A549 (cell line): ENCODE measurements around the gene HEXIM2. TPM values are rescaled to one million over a fixed set of nuclear protein-coding genes. Genes with fewer than 3 reads are reported as not detected.
A peak's percentile ranks its signal among the peaks of the same experiment; 100 is the strongest.

ENCODE experiments used
- ATAC-seq, 2 experiments: fragments of 200-7000 bp in 1 of 2; fragments of >200 bp in 1 of 2; cut with Nextera tagmentation in 1 of 2; cut with Tn5 transposase in 1 of 2; 3 replicates each; pipeline versions ENCODE4 v1.8.0 to v1.9.1; 2018 to 2020; ENCODE audit warnings: mild to moderate bottlenecking in 1 of 2, moderate library complexity in 1 of 2
- CTCF ChIA-PET: fragments of 300-600 bp; sonication (Branson Sonifier 250); formaldehyde crosslinking; extraction: SDS; loops from one replicate; lab custom pipeline; 2021; ENCODE audit warnings: antibody characterized with exemption, inconsistent platforms; lab: Yijun Ruan, JAX
- POLR2A ChIA-PET: fragments of 350-600 bp; formaldehyde crosslinking; extraction: SDS; loops from one replicate; lab custom pipeline; 2021; ENCODE audit warnings: antibody characterized with exemption, inconsistent platforms; lab: Yijun Ruan, JAX
- DNase-seq, 2 experiments: peaks; one replicate each; pipeline versions ENCODE4 v3.0.0 to v3.0.0-alpha.2; 2011 to 2016; ENCODE audit warnings: low read depth in 1 of 2, low spot score in 1 of 2
- FAIRE-seq: peaks from 2 replicates; lab custom pipeline; 2011; peaks lifted over from hg19 to GRCh38; lab: Jason Lieb, UNC
- H3K27ac ChIP-seq, 2 experiments: fragments of >200 bp; sonication (Bioruptor Twin); formaldehyde crosslinking; 3 replicates each; pipeline ENCODE4 v1.5.1; 2016 to 2017
- H3K4me1 ChIP-seq: fragments of >200 bp; sonication (Bioruptor Twin); formaldehyde crosslinking; 3 replicates; pipeline ENCODE4 v1.6.1; 2016
- H3K4me2 ChIP-seq: fragments of >200 bp; sonication (Bioruptor Twin); formaldehyde crosslinking; 3 replicates; pipeline ENCODE4 v1.6.1; 2016
- H3K4me3 ChIP-seq: fragments of >200 bp; sonication (Bioruptor Twin); formaldehyde crosslinking; 3 replicates; pipeline ENCODE4 v1.5.1; 2016
- H3K9me3 ChIP-seq: fragments of >200 bp; sonication (Bioruptor Twin); formaldehyde crosslinking; 3 replicates; pipeline ENCODE4 v1.6.1; 2016
- BCL3 ChIP-seq: fragments of >200 bp; sonication (Bioruptor Twin); formaldehyde crosslinking; IDR thresholded peaks from 3 replicates; pipeline ENCODE4 v1.6.1; 2016
- BHLHE40 ChIP-seq: IDR thresholded peaks from 2 replicates; pipeline ENCODE4 v1.6.1; 2012; ENCODE audit warnings: low read depth, low read length, inconsistent platforms
- EHMT2 ChIP-seq: fragments of 200-600 bp; sonication (generic); IDR thresholded peaks from 2 replicates; pipeline ENCODE4 v1.6.1; 2016; ENCODE audit warnings: antibody characterized with exemption, low read depth, mild to moderate bottlenecking, moderate library complexity
- FOSL2 ChIP-seq, 2 experiments: fragments of 450-650 bp in 1 of 2; fragments of >200 bp in 1 of 2; sonication (Bioruptor Twin) in 1 of 2; formaldehyde crosslinking; IDR thresholded peaks; 2 replicates each; pipeline versions ENCODE4 v1.5.0 to v1.6.1; 2016 to 2020; ENCODE audit warnings: mild to moderate bottlenecking in 1 of 2, moderate library complexity in 1 of 2
- FOXS1 ChIP-seq: fragments of 250-450 bp; sonication (Bioruptor Pico); IDR thresholded peaks from 2 replicates; pipeline ENCODE4 v1.5.0; 2020; ENCODE audit warnings: mild to moderate bottlenecking, moderate library complexity
- GATA3 ChIP-seq: IDR thresholded peaks from 2 replicates; pipeline ENCODE4 v1.6.1; 2012; ENCODE audit warnings: borderline replicate concordance
- HDAC2 ChIP-seq: fragments of 200-600 bp; sonication (generic); IDR thresholded peaks from 2 replicates; pipeline ENCODE4 v1.6.1; 2016
- HOXA7 ChIP-seq: fragments of 250-450 bp; sonication (Bioruptor Pico); IDR thresholded peaks from 2 replicates; pipeline ENCODE4 v1.5.0; 2020; ENCODE audit warnings: mild to moderate bottlenecking, moderate library complexity
- HOXB5 ChIP-seq: fragments of 250-450 bp; sonication (Bioruptor Pico); IDR thresholded peaks from 2 replicates; pipeline ENCODE4 v1.5.0; 2020; ENCODE audit warnings: mild to moderate bottlenecking, moderate library complexity
- JUN ChIP-seq, 2 experiments: fragments of >200 bp; sonication (Bioruptor Twin); formaldehyde crosslinking; IDR thresholded peaks; 2 replicates in 1 of 2; 3 replicates in 1 of 2; pipeline ENCODE4 v1.6.1; 2016 to 2017
- JUNB ChIP-seq: fragments of >200 bp; sonication (Bioruptor Twin); formaldehyde crosslinking; IDR thresholded peaks from 2 replicates; pipeline ENCODE4 v1.6.1; 2016
- KDM1A ChIP-seq: fragments of 200-600 bp; sonication (generic); IDR thresholded peaks from 2 replicates; pipeline ENCODE4 v1.6.1; 2016; ENCODE audit warnings: low read depth, mild to moderate bottlenecking
- KDM5A ChIP-seq: fragments of 200-600 bp; sonication (generic); IDR thresholded peaks from 2 replicates; pipeline ENCODE4 v1.6.1; 2016; ENCODE audit warnings: antibody characterized with exemption, mild to moderate bottlenecking
- MYC ChIP-seq: IDR thresholded peaks from 2 replicates; pipeline ENCODE4 v1.6.1; 2012; ENCODE audit warnings: mild to moderate bottlenecking, inconsistent platforms, low read length, improper control_type of control experiment, borderline replicate concordance
- NFE2L2 ChIP-seq: fragments of 150-350 bp; conservative IDR thresholded peaks from 2 replicates; pipeline ENCODE4 v1.6.1; 2014; ENCODE audit warnings: low read length
- NPAS2 ChIP-seq: fragments of 250-450 bp; sonication (Bioruptor Pico); IDR thresholded peaks from 2 replicates; pipeline ENCODE4 v1.8.0; 2022; ENCODE audit warnings: mild to moderate bottlenecking, moderate library complexity, borderline replicate concordance
- PHF8 ChIP-seq: fragments of 200-600 bp; sonication (generic); IDR thresholded peaks from 2 replicates; pipeline ENCODE4 v1.6.1; 2016; ENCODE audit warnings: low read depth, mild to moderate bottlenecking, antibody characterized with exemption, moderate library complexity, borderline replicate concordance
- POLR2A ChIP-seq: IDR thresholded peaks from 2 replicates; pipeline ENCODE4 v1.6.1; 2012; ENCODE audit warnings: mild to moderate bottlenecking, low read length
- POLR2AphosphoS2 ChIP-seq: conservative IDR thresholded peaks from 2 replicates; pipeline ENCODE4 v1.6.1; 2012; ENCODE audit warnings: low read length, improper control_type of control experiment, inconsistent platforms
- REST ChIP-seq: fragments of 200-600 bp; sonication (generic); IDR thresholded peaks from 2 replicates; pipeline ENCODE4 v1.6.1; 2016; ENCODE audit warnings: antibody characterized with exemption, mild to moderate bottlenecking, moderate library complexity
- RFX5 ChIP-seq: fragments of 450-650 bp; IDR thresholded peaks from 2 replicates; pipeline ENCODE4 v1.7.1; 2014; ENCODE audit warnings: antibody characterized with exemption, mild to moderate bottlenecking, moderate library complexity
- SMC3 ChIP-seq: fragments of >200 bp; sonication (Bioruptor Twin); formaldehyde crosslinking; IDR thresholded peaks from 3 replicates; pipeline ENCODE4 v1.6.1; 2018; ENCODE audit warnings: inconsistent platforms
- SREBF2 ChIP-seq: fragments of 450-650 bp; IDR thresholded peaks from 2 replicates; pipeline ENCODE4 v1.6.1; 2014; ENCODE audit warnings: mild to moderate bottlenecking, moderate library complexity
- TFCP2L1 ChIP-seq: fragments of 250-450 bp; sonication (Bioruptor Pico); IDR thresholded peaks from 2 replicates; pipeline ENCODE4 v1.5.0; 2021; ENCODE audit warnings: mild to moderate bottlenecking
- ZFP36 ChIP-seq: fragments of 450-650 bp; IDR thresholded peaks from 2 replicates; pipeline ENCODE4 v1.6.1; 2014; ENCODE audit warnings: borderline replicate concordance; ENCODE audit not compliant: partially characterized antibody
- WGBS: methylation state at CpG from one replicate; pipeline ENCODE4 v1.1.6; 2017; ENCODE audit errors: missing lambda C conversion rate; 5-methylcytosine and 5-hydroxymethylcytosine counted together
- polyA plus RNA-seq, 4 experiments: library from polyadenylated mRNA; depleted of rRNA in 3 of 4; stranded (reverse); fragments of >200 nt; fragmentation: RNase III in 1 of 4; extraction: RNeasy Plus Mini Kit Qiagen cat#74134 plus additional on column Dnase treatment in 1 of 4; gene quantifications; 2 replicates in 3 of 4; 3 replicates in 1 of 4; pipeline ENCODE4 v1.2.3, GENCODE V29; 2011 to 2017
- TF ChIP-seq, protein P1 (sequence below): IDR thresholded peaks from 2 replicates; pipeline ENCODE4 v1.6.1; 2012; ENCODE audit warnings: low read depth, borderline replicate concordance
- TF ChIP-seq, protein P2 (sequence below): fragments of 150-350 bp; IDR thresholded peaks from 2 replicates; pipeline ENCODE4 v1.6.1; 2014; ENCODE audit warnings: low read depth, mild to moderate bottlenecking, low read length
- TF ChIP-seq, protein P3 (sequence below): fragments of >200 bp; sonication (Bioruptor Twin); formaldehyde crosslinking; IDR thresholded peaks from 3 replicates; pipeline ENCODE4 v1.5.1; 2016

HEXIM2 gene
- polyA plus RNA-seq, 2 of the 4 experiments (the other 2 are of a cell fraction), result 15.5 to 23.1 TPM

DNA sequence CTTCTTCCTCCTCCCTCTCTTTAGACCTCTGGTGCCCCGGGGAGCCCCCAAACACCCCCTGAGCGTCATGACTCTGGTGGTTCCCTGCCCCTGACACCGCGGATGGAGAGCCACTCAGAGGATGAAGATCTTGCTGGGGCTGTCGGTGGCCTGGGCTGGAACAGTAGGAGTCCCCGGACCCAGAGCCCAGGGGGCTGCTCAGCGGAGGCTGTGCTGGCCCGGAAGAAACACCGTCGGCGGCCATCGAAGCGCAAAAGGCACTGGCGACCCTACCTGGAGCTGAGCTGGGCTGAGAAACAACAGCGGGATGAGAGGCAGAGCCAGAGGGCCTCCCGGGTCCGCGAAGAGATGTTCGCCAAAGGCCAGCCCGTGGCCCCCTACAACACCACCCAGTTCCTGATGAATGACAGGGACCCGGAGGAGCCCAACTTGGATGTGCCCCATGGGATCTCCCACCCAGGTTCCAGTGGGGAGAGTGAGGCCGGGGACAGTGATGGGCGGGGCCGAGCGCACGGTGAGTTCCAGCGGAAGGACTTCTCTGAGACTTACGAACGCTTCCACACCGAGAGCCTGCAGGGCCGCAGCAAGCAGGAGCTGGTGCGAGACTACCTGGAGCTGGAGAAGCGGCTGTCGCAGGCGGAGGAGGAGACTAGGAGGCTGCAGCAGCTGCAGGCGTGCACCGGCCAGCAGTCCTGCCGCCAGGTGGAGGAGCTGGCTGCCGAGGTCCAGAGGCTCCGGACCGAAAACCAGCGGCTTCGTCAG, 7.5 kb downstream of the HEXIM2 start:
- ChIA-PET CTCF (interaction anchor here (1.1 to 43.5 kb wide), 7 partner anchors 8 to 70 kb away, joined by 3 to 2147 read pairs (median 84); partner anchors contain the start of genes ACBD4, FMNL1, HEXIM1 and HEXIM2), POLR2A (interaction anchor here (5.3 to 7.6 kb wide), 3 partner anchors 9 to 28 kb away, joined by 48 to 371 read pairs (median 221); partner anchors contain the start of genes HEXIM1 and HEXIM2)
- no peaks in the 10 kb centered on the region for H3K9me3 ChIP-seq
- 0 out of 3 replicates have a peak overlapping the region, but pooled peaks have one; percentile 95 for H3K4me2 ChIP-seq
- peak overlapping the region; percentile 96 to 100 for H3K27ac ChIP-seq
- DNase-seq (no peak), ATAC-seq (no peak), FAIRE-seq (no peak)
- no peak overlapping the region for H3K4me3 ChIP-seq
- peaks cover 46% of the 10 kb centered on the region for H3K4me1 ChIP-seq
- WGBS, result 97% methylated on average over 43 of the region's 43 CpGs
- no peak for TF ChIP-seq FOXS1 (CRISPR knock-in tag)
- TF ChIP-seq, protein P1, sequence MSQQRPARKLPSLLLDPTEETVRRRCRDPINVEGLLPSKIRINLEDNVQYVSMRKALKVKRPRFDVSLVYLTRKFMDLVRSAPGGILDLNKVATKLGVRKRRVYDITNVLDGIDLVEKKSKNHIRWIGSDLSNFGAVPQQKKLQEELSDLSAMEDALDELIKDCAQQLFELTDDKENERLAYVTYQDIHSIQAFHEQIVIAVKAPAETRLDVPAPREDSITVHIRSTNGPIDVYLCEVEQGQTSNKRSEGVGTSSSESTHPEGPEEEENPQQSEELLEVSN, result no peak
- TF ChIP-seq BCL3, result no peak
- TF ChIP-seq FOSL2 (IDR thresholded peaks at IDR 0.05), result no peak
- TF ChIP-seq FOSL2 (CRISPR knock-in tag; IDR thresholded peaks at IDR 0.05), result no peak
- no peak for TF ChIP-seq ZFP36
- no peak for TF ChIP-seq HOXA7 (CRISPR knock-in tag)
- TF ChIP-seq TFCP2L1 (CRISPR knock-in tag), result no peak
- no peak for TF ChIP-seq RFX5
- TF ChIP-seq JUN (IDR thresholded peaks at IDR 0.05), result no peak
- no peak for TF ChIP-seq NPAS2
- TF ChIP-seq, protein P2, sequence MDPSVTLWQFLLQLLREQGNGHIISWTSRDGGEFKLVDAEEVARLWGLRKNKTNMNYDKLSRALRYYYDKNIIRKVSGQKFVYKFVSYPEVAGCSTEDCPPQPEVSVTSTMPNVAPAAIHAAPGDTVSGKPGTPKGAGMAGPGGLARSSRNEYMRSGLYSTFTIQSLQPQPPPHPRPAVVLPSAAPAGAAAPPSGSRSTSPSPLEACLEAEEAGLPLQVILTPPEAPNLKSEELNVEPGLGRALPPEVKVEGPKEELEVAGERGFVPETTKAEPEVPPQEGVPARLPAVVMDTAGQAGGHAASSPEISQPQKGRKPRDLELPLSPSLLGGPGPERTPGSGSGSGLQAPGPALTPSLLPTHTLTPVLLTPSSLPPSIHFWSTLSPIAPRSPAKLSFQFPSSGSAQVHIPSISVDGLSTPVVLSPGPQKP, result no peak
- TF ChIP-seq KDM5A, result no peak
- no peak for TF ChIP-seq BHLHE40
- TF ChIP-seq, protein P3, sequence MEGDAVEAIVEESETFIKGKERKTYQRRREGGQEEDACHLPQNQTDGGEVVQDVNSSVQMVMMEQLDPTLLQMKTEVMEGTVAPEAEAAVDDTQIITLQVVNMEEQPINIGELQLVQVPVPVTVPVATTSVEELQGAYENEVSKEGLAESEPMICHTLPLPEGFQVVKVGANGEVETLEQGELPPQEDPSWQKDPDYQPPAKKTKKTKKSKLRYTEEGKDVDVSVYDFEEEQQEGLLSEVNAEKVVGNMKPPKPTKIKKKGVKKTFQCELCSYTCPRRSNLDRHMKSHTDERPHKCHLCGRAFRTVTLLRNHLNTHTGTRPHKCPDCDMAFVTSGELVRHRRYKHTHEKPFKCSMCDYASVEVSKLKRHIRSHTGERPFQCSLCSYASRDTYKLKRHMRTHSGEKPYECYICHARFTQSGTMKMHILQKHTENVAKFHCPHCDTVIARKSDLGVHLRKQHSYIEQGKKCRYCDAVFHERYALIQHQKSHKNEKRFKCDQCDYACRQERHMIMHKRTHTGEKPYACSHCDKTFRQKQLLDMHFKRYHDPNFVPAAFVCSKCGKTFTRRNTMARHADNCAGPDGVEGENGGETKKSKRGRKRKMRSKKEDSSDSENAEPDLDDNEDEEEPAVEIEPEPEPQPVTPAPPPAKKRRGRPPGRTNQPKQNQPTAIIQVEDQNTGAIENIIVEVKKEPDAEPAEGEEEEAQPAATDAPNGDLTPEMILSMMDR, result no peak
- no peak for TF ChIP-seq KDM1A
- no peak for TF ChIP-seq PHF8
- TF ChIP-seq SMC3, result no peak
- no peak for TF ChIP-seq GATA3
- TF ChIP-seq POLR2AphosphoS2, result no peak

DNA sequence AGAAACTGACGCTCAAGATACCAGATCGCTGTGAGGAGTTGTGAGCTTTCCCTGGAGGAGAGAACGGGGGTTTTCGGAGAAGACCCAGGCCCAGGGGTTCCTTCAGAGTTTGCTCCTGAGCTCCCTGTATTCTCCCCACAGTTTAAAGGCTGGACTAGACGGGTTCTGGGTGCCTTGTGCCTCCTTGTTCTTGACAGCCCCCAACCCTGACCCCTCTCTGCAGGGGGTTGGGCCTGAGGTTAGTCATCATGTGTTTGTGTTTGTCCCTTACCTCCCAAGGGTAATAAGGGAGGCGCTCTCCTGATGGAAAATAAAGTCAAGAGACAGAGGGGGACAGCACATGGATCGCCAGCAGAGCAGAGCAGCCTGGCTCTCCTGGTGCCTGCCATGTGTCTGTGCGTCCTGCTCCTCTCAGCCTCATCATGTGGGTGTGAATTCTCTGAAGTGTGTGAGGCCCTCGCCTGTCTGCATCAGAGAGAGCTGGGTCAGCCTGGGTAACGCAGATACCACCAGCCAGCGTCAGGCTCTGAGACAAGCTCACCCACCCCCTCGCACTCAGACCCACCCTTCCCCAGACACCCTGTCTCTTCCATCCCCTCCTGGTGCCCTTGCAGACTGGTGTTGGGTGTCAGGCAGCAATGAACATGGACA, 8.7 kb downstream of the HEXIM2 start:
- no peak for DNase-seq
- H3K4me1 ChIP-seq, result peaks cover 59% of the 10 kb centered on the region
- 69% methylated on average over 12 of the region's 12 CpGs for WGBS
- ChIA-PET CTCF (interaction anchor here (0.5 to 43.5 kb wide), 7 partner anchors 9 to 167 kb away, joined by 3 to 2147 read pairs (median 84); partner anchors contain the start of genes ACBD4, FMNL1, HEXIM1 and HEXIM2), POLR2A (interaction anchor here (2.4 to 7.6 kb wide), 4 partner anchors 10 to 27 kb away, joined by 7 to 371 read pairs (median 134); partner anchors contain the start of genes HEXIM1 and HEXIM2)
- peak overlapping the region; percentile 95 for H3K4me2 ChIP-seq
- no peak for ATAC-seq
- H3K27ac ChIP-seq, result peak overlapping the region; percentile 96 to 100
- no peak for FAIRE-seq
- peak overlapping the region; percentile 6; the same call in 1 of the 3 replicates for H3K4me3 ChIP-seq
- H3K9me3 ChIP-seq, result no peaks in the 10 kb centered on the region
- TF ChIP-seq HDAC2 (no peak), SREBF2 (no peak), MYC (no peak), POLR2A (no peak), REST (no peak), HOXB5 (CRISPR knock-in tag) (no peak), EHMT2 (no peak), PHF8 (no peak), FOSL2 (IDR thresholded peaks at IDR 0.05) (no peak), FOSL2 (CRISPR knock-in tag; IDR thresholded peaks at IDR 0.05) (no peak), JUNB (no peak), KDM5A (no peak), NFE2L2 (no peak), RFX5 (no peak)
